Stimulated activated CD4-positive, alpha-beta T cell treated with anti-CD3 and anti-CD28 coated beads, TNF-alpha, amount 100 ng/mL, for 24 hours (primary cell): ENCODE data around the gene CAPZB.

Experiments
- DNase-seq, 3 experiments: peaks; one replicate each; pipeline ENCODE4 v3.0.0-alpha.2; 2020; ENCODE audit warnings: low read depth in 3 of 3

CAPZB gene

GRCh38 chr1:19368964-19369363 lies 116.4 kb downstream of the CAPZB start:
- DNase-seq, result no peak

- no peak for DNase-seq
Observed at GRCh38 chr1:19368050-19368449, 117.3 kb downstream of the CAPZB start.

DNA sequence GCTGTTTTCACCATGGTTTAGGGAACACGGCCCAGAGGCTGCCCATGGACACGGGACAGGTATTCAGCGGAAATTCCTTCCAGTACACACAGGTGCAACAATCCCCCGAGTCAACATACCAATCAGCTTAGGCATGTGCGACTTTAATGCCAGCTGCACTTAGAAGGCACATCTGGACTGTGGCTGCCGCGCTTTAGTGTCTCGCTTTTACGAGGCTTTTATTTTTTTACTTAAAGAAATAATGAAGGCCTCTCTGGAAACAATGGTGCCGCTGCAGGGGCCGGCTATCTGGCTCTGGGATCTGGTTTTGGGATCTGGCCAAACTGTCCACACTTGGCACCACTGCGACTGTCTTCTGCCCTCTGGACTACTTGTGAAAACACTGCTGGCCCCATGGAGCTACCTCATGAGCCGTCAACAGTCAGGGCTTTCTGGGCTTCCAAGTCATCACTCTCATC lies 117.7 kb downstream of the CAPZB start:
- no peak for DNase-seq

GRCh38 chr1:19366599-19367536 lies 118.5 kb downstream of the CAPZB start:
- DNase-seq, result no peak

GRCh38 chr1:19365721-19366120 lies 119.6 kb downstream of the CAPZB start:
- DNase-seq, result no peak

- DNase-seq, result no peak
Observed at GRCh38 chr1:19363536-19364152, 121.7 kb downstream of the CAPZB start.

DNA sequence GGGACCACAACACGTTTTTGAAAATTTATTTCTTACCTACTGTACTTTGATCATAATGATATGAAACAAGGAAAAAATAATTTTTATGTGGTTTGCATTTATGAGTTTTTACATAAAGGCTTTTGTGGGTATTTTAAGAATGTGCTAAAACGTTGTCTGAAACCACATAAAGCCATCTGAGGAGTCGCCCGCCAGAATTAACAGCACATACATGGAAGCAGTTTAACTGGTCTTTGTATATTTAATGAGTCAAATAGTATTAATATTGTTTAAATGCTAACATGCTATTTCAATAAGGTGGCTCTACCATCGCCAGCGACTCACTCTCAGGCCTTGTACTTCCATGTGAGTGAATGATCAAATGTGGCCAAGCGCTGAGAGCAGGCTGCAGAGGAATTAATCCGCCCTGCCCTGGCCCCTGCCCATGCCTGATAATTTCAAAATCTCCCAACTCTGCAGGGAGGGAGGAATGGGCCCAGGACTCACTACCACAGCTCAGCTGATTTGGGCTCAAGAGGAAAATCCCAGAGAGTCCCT lies 123.7 kb downstream of the CAPZB start:
- no peak for DNase-seq

GRCh38 chr1:19360843-19361610 lies 124.3 kb downstream of the CAPZB start:
- DNase-seq, result no peak

- no peak for DNase-seq
Observed at GRCh38 chr1:19360432-19360831, 124.9 kb downstream of the CAPZB start.

- no peak for DNase-seq
Observed at GRCh38 chr1:19360016-19360415, 125.3 kb downstream of the CAPZB start.

DNA sequence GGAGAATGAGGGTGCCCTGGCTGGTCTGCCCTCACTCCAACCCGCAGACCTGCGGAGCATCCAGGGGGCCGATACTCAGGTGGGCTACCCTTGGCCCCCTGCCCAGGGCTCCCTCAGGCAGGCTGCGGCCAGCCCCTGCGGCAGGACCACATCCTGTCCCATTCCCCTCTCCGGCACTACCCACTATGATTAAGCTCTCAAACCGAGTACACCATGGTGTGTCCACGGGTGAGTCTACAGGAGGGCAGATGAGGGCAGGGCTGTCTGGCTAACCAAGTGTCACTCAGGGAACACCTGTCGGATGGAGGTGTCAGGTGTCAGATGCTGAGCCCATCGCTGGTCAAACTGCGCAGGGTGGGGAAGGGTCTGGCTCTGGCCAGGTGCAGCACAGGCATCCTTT lies 126.0 kb downstream of the CAPZB start:
- DNase-seq, result no peak

- DNase-seq, result no peak
Observed at GRCh38 chr1:19358710-19359109, 126.6 kb downstream of the CAPZB start.

DNA sequence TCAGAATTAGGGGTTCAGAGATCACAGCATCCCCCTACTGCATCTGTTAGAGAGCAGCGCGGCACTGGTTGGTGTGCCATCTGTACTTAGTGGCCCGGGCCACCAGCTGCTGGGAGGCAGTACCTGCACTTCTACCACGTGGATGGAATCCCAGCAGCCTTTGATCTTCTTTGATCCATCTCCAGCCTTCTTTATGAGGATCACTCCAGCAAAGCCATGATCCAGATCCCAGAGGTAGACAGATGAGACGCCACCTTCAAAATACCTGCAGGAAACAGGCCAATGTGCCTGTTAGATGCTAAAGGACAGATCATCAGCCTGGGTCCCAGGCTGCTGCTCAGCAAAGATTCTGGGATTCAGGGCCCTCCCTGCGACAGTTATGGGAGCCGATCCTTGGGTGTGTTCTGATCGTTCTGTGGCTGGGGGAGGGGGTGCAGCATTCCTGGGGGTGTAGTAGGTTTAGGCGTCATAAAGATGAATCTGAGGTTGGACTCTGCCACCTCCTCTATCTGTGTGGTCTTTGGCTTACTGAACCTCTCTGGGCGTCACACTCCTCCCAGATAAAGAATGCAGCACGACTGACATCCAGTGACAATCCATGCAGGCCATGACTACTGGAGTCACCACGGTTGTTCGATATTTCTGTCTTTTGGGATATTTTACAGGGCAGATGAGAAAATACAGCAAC lies 127.9 kb downstream of the CAPZB start:
- DNase-seq, result no peak

DNA sequence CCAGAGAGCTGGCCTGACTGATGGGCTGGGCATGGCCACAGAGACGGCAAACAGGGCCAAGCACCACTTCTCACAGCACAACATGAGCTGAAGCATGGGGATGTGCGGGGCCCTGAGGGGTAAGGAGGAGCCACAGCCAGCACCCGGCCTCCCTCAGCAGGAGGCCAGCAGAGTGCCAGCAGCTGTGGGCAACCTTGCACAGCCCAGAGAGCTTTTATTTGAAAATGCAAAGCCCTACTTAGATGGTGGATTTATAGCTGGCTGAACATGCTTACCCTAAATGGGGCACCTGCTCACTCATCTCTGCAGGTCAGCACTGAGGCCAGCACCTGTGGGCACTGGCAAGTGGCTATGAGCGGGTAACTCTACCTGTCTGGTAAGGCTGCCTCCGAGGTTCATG lies 129.1 kb downstream of the CAPZB start:
- DNase-seq, result no peak

DNA sequence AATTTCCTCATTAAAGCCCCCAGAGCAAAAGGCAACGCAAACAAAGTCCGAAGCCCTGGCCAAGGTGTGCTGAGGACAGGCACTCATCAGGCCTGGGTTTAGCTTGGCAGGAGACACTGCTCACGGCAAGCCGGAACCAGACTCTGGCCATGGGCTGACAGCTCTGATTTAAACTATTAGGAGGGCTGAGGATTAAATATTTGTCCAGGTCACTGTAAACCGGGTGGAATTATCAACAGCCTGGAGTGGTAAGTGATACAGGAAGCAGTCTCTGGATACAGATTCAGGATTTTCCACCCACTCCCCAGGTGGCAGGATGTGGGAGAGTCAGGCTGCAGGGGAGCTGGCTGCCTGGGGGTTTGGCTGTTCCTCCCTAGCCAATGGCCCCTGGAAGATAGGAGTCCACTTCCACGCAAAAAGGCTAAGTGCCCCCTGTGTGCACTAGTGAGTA lies 130.8 kb downstream of the CAPZB start:
- DNase-seq, result no peak

DNA sequence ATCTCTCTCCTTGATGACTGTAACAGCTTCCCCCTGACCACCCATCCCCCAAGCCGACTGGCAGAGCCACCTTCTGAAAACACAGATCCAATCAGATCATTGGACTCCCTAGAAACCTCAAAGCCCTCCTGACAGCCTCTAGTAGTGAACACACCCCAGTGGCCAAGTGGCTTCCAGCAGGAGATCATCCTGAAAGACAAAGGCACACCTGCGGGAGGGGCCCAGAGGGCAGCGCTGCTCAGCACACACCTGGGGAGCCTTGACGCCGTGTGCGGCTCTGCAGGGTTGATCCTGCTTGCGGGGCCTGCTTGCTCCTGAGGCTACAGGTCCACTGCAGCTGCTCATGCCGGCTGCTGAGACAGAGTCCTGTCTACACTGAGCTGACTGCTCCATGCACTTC lies 131.7 kb downstream of the CAPZB start:
- DNase-seq, result no peak

DNA sequence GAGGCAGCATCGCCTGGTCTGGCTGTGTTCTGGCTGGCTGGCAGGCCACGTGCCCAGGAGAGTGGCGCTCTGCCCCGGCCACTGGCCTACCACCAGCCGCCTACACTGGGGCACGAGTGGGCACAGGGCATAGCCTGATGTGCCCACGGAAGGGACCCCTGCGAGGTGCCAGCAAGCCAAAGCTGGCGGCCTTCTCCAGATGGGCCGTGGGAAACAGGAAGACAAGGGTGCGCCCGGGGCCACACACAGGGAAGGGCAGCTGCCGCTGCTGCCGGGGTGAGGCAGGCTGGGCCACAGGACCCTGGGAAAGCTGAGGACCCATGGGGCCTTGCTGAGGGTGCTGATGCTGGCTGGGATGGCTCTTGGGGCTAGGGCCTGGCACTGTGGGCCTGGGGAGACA lies 132.5 kb downstream of the CAPZB start:
- DNase-seq, result no peak

DNA sequence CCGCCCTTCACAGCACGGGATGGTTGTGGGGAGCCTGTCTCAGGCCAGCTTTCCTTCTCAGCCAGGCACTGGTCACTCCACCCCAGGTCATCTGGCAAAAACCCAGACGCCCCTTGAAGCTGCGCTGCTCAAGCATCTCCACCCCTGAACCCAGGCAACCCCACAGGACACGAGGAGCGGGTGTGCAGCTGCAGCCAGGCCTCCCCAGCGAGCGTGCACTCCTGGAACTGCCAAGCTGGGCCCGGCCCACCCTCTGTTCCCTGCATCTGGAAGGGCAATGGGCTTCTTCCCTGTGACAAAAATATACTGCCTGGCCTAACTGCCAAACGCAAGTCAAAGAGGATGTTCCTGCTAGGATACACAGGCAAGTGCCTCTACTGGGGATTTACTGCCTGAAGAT lies 133.5 kb downstream of the CAPZB start:
- DNase-seq, result no peak

GRCh38 chr1:19350566-19350965 lies 134.8 kb downstream of the CAPZB start:
- DNase-seq, result no peak

- no peak for DNase-seq
Observed at GRCh38 chr1:19349999-19350398, 135.3 kb downstream of the CAPZB start.

GRCh38 chr1:19348441-19349198 lies 136.7 kb downstream of the CAPZB start:
- no peak for DNase-seq
